B cell (primary cell): Measurements from ENCODE around the gene RNF220.

Experiments used
- EZH2 ChIP-seq: IDR thresholded peaks from 2 replicates; pipeline ENCODE4 v1.6.1; 2012; ENCODE audit warnings: borderline replicate concordance, low read depth, mild to moderate bottlenecking, moderate library complexity, low read length; ENCODE audit not compliant: insufficient read depth, poor library complexity, severe bottlenecking
- TF ChIP-seq, protein P1 (sequence below): fragments of 200-600 bp; IDR thresholded peaks from one replicate; pipeline ENCODE4 v1.8.0; 2022; ENCODE audit warnings: antibody characterized with exemption, mild to moderate bottlenecking

DNA sequence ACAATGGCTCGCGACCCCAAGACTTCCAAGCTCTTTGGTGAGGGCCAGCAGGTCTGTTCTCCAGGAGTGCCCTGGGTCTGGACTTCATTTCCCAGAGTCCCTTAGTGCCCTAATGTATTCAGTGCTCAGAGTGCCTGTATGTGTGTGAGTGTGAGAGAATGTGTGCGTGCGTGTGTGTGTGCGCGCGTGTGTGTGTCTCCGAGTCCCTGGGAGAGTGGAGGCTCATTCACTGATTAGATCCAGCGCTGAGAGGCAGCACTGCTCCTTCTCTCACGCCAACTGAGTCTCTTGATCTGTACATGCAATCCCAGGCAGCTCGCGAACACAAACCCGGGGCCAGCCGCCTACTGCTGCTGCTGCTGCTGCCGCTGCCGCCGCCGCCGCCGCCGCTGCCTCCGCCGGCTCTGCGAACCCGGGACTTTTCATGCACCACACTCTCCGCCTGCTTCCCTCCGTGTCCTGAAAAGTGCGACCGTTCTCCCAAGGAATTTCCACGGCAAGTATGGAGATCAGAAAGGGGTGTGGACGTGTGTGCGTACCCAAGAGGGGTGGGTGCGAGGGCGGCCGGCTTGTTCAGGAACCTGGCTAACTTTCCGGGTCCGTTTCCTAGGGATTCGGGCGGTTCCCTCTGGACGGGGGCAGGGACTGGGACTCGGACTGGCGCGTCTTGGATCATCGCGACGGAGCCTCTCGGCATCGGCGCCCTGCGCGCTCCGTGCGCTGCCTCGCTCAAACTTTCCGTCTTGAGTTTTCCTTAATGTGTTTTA lies at the start of gene RNF220:
- TF ChIP-seq, protein P1, sequence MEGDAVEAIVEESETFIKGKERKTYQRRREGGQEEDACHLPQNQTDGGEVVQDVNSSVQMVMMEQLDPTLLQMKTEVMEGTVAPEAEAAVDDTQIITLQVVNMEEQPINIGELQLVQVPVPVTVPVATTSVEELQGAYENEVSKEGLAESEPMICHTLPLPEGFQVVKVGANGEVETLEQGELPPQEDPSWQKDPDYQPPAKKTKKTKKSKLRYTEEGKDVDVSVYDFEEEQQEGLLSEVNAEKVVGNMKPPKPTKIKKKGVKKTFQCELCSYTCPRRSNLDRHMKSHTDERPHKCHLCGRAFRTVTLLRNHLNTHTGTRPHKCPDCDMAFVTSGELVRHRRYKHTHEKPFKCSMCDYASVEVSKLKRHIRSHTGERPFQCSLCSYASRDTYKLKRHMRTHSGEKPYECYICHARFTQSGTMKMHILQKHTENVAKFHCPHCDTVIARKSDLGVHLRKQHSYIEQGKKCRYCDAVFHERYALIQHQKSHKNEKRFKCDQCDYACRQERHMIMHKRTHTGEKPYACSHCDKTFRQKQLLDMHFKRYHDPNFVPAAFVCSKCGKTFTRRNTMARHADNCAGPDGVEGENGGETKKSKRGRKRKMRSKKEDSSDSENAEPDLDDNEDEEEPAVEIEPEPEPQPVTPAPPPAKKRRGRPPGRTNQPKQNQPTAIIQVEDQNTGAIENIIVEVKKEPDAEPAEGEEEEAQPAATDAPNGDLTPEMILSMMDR: no peak
- TF ChIP-seq EZH2: no peak
